ENCODE measurements around the gene TCF25.

TCF25 gene

GRCh38 chr16:89883346-89884040 lies 10.1 kb downstream of the TCF25 start:
- Mint-ChIP-seq H3K4me3 (no peak overlapping the region), H3K36me3 (ENCODE audit: low read depth) (peaks cover 53% of the 10 kb centered on the region), H3K27ac (no peak overlapping the region), H3K27me3 (no peaks in the 10 kb centered on the region), H3K9me3 (no peaks in the 10 kb centered on the region), H3K4me1 (ENCODE audit: low read depth) (peaks cover 3% of the 10 kb centered on the region)

- H3K27me3 Mint-ChIP-seq = no peaks in the 10 kb centered on the region
- peaks cover 49% of the 10 kb centered on the region for H3K36me3 Mint-ChIP-seq (ENCODE audit: low read depth)
- peaks cover 3% of the 10 kb centered on the region for H3K4me1 Mint-ChIP-seq (ENCODE audit: low read depth)
- no peaks in the 10 kb centered on the region for H3K9me3 Mint-ChIP-seq
- H3K27ac Mint-ChIP-seq = no peak overlapping the region
- H3K4me3 Mint-ChIP-seq = no peak overlapping the region
Observed at GRCh38 chr16:89884041-89884421, 10.6 kb downstream of the TCF25 start.

- Mint-ChIP-seq H3K27ac (no peak overlapping the region), H3K9me3 (no peaks in the 10 kb centered on the region), H3K36me3 (ENCODE audit: low read depth) (peaks cover 52% of the 10 kb centered on the region), H3K4me1 (ENCODE audit: low read depth) (peaks cover 11% of the 10 kb centered on the region), H3K27me3 (no peaks in the 10 kb centered on the region), H3K4me3 (no peak overlapping the region)
Observed at GRCh38 chr16:89887243-89887642, 13.9 kb downstream of the TCF25 start.

- Mint-ChIP-seq H3K9me3 (no peaks in the 10 kb centered on the region), H3K27me3 (no peaks in the 10 kb centered on the region), H3K4me3 (no peak overlapping the region), H3K4me1 (ENCODE audit: low read depth) (peaks cover 11% of the 10 kb centered on the region), H3K36me3 (ENCODE audit: low read depth) (peaks cover 36% of the 10 kb centered on the region), H3K27ac (no peak overlapping the region)
Observed at GRCh38 chr16:89890200-89890599, 16.8 kb downstream of the TCF25 start.

GRCh38 chr16:89890886-89891657 lies 17.7 kb downstream of the TCF25 start:
- Mint-ChIP-seq H3K4me1 (ENCODE audit: low read depth) (peaks cover 11% of the 10 kb centered on the region), H3K27me3 (no peaks in the 10 kb centered on the region), H3K36me3 (ENCODE audit: low read depth) (peaks cover 35% of the 10 kb centered on the region), H3K9me3 (no peaks in the 10 kb centered on the region), H3K4me3 (no peak overlapping the region), H3K27ac (no peak overlapping the region)

- no peak overlapping the region for H3K27ac Mint-ChIP-seq
- peaks cover 36% of the 10 kb centered on the region for H3K36me3 Mint-ChIP-seq (ENCODE audit: low read depth)
- H3K4me1 Mint-ChIP-seq (ENCODE audit: low read depth) = peaks cover 11% of the 10 kb centered on the region
- no peak overlapping the region for H3K4me3 Mint-ChIP-seq
- H3K9me3 Mint-ChIP-seq = no peaks in the 10 kb centered on the region
- H3K27me3 Mint-ChIP-seq = no peaks in the 10 kb centered on the region
Observed at GRCh38 chr16:89892055-89892630, 18.8 kb downstream of the TCF25 start.

- peaks cover 11% of the 10 kb centered on the region for H3K4me1 Mint-ChIP-seq (ENCODE audit: low read depth)
- H3K4me3 Mint-ChIP-seq = no peak overlapping the region
- no peaks in the 10 kb centered on the region for H3K27me3 Mint-ChIP-seq
- peaks cover 36% of the 10 kb centered on the region for H3K36me3 Mint-ChIP-seq (ENCODE audit: low read depth)
- H3K9me3 Mint-ChIP-seq = no peaks in the 10 kb centered on the region
- no peak overlapping the region for H3K27ac Mint-ChIP-seq
Observed at GRCh38 chr16:89892635-89893034, 19.2 kb downstream of the TCF25 start.

GRCh38 chr16:89893642-89894548 lies 20.5 kb downstream of the TCF25 start:
- Mint-ChIP-seq H3K27ac (no peak overlapping the region), H3K9me3 (no peaks in the 10 kb centered on the region), H3K27me3 (no peaks in the 10 kb centered on the region), H3K4me3 (no peak overlapping the region), H3K4me1 (ENCODE audit: low read depth) (peaks cover 11% of the 10 kb centered on the region), H3K36me3 (ENCODE audit: low read depth) (peaks cover 43% of the 10 kb centered on the region)

GRCh38 chr16:89895482-89896250 lies 22.3 kb downstream of the TCF25 start:
- peaks cover 11% of the 10 kb centered on the region for H3K4me1 Mint-ChIP-seq (ENCODE audit: low read depth)
- H3K27ac Mint-ChIP-seq = no peak overlapping the region
- H3K4me3 Mint-ChIP-seq = no peak overlapping the region
- no peaks in the 10 kb centered on the region for H3K9me3 Mint-ChIP-seq
- peaks cover 53% of the 10 kb centered on the region for H3K36me3 Mint-ChIP-seq (ENCODE audit: low read depth)
- no peaks in the 10 kb centered on the region for H3K27me3 Mint-ChIP-seq

GRCh38 chr16:89897204-89897603 lies 23.8 kb downstream of the TCF25 start:
- H3K4me1 Mint-ChIP-seq (ENCODE audit: low read depth) = peaks cover 13% of the 10 kb centered on the region
- H3K9me3 Mint-ChIP-seq = no peaks in the 10 kb centered on the region
- no peak overlapping the region for H3K4me3 Mint-ChIP-seq
- peaks cover 44% of the 10 kb centered on the region for H3K36me3 Mint-ChIP-seq (ENCODE audit: low read depth)
- H3K27me3 Mint-ChIP-seq = no peaks in the 10 kb centered on the region
- H3K27ac Mint-ChIP-seq = no peak overlapping the region

- Mint-ChIP-seq H3K27me3 (no peaks in the 10 kb centered on the region), H3K9me3 (no peaks in the 10 kb centered on the region), H3K4me1 (ENCODE audit: low read depth) (peaks cover 13% of the 10 kb centered on the region), H3K27ac (no peak overlapping the region), H3K4me3 (no peak overlapping the region), H3K36me3 (ENCODE audit: low read depth) (peaks cover 40% of the 10 kb centered on the region)
Observed at GRCh38 chr16:89898201-89898967, 25.0 kb downstream of the TCF25 start.

- H3K9me3 Mint-ChIP-seq = no peaks in the 10 kb centered on the region
- H3K4me3 Mint-ChIP-seq = no peak overlapping the region
- peaks cover 13% of the 10 kb centered on the region for H3K4me1 Mint-ChIP-seq (ENCODE audit: low read depth)
- H3K27me3 Mint-ChIP-seq = no peaks in the 10 kb centered on the region
- peaks cover 40% of the 10 kb centered on the region for H3K36me3 Mint-ChIP-seq (ENCODE audit: low read depth)
- peak overlapping the region; percentile 40 for H3K27ac Mint-ChIP-seq
Observed at GRCh38 chr16:89899879-89900481, 26.6 kb downstream of the TCF25 start.

- Mint-ChIP-seq H3K4me3 (no peak overlapping the region), H3K27ac (no peak overlapping the region), H3K9me3 (no peaks in the 10 kb centered on the region), H3K27me3 (no peaks in the 10 kb centered on the region), H3K36me3 (ENCODE audit: low read depth) (peaks cover 37% of the 10 kb centered on the region), H3K4me1 (ENCODE audit: low read depth) (peaks cover 13% of the 10 kb centered on the region)
Observed at GRCh38 chr16:89900885-89901284, 27.5 kb downstream of the TCF25 start.

All from stimulated activated naive CD8-positive, alpha-beta T cell treated with anti-CD3 and anti-CD28 coated beads, Interleukin-15, Interleukin-2, amounts not matched to agents 100 ng/mL and 50 ng/mL, for 24 hours (primary cell).